C4-2B (cell line): ENCODE measurements around the gene EREG.
"Not testable (repeated sequence)": the region's sequence is repeated elsewhere in the genome, so short reads cannot be mapped to it uniquely, and the experiment has no call there.

Source experiments
- ZFX ChIP-seq: fragments of 450-650 bp; IDR thresholded peaks from 2 replicates; pipeline ENCODE4 v1.6.1; 2017
- TF ChIP-seq, protein P1 (sequence below): fragments of 450-650 bp; conservative IDR thresholded peaks from 2 replicates; pipeline ENCODE4 v1.5.1; 2017; ENCODE audit warnings: mild to moderate bottlenecking

DNA sequence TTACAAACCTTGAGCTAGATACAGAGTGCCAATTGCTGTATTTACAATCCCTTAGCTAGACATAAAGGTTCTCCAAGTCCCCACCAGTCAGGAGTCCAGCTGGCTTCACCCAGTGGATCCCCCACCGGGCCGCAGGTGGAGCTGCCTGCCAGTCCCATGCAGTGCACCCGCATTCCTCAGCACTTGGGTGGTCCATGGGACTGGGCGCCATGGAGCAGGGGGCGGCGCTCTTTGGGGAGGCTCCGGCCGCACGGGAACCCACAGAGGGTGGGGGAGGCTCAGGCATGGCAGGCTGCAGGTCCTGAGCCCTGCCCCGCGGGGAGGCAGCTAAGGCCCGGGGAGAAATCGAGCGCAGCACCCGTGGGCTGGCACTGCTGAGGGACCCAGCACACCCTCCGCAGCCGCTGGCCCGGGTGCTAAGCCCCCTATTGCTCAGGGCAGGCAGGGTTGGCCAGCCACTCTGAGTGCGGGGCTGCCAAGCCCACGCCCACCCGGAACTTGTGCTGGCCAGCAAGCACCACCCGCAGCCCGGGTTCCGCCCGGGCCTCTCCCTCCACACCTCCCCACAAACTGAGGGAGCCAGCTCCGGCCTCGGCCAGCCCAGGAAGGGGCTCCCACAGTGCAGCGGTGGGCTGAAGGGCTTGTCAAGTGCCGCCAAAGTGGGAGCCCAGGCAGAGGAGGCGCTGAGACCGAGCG, 34.1 kb downstream of the EREG start:
- TF ChIP-seq, protein P1, sequence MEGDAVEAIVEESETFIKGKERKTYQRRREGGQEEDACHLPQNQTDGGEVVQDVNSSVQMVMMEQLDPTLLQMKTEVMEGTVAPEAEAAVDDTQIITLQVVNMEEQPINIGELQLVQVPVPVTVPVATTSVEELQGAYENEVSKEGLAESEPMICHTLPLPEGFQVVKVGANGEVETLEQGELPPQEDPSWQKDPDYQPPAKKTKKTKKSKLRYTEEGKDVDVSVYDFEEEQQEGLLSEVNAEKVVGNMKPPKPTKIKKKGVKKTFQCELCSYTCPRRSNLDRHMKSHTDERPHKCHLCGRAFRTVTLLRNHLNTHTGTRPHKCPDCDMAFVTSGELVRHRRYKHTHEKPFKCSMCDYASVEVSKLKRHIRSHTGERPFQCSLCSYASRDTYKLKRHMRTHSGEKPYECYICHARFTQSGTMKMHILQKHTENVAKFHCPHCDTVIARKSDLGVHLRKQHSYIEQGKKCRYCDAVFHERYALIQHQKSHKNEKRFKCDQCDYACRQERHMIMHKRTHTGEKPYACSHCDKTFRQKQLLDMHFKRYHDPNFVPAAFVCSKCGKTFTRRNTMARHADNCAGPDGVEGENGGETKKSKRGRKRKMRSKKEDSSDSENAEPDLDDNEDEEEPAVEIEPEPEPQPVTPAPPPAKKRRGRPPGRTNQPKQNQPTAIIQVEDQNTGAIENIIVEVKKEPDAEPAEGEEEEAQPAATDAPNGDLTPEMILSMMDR = not testable (repeated sequence)
- TF ChIP-seq ZFX = not testable (repeated sequence)
